ENCODE results near the gene CFAP100. TPM values are rescaled to one million over a fixed set of nuclear protein-coding genes. Genes with fewer than 3 reads are reported as not detected.

Gene CFAP100
- total and polyA plus RNA-seq, 9 of the 15 experiments (the other 6 are each of a cell fraction or from before 2014, with no cell fraction given), result not detected

- peak; percentile 59; the same call in 1 of the 2 replicates for TF ChIP-seq ZNF592 (IDR thresholded peaks at IDR 0.05)
- TF ChIP-seq ZNF79 (CRISPR knock-in tag; IDR thresholded peaks at IDR 0.05; ENCODE audit: low read depth), result no peak
- no peak for TF ChIP-seq PRPF4 (IDR thresholded peaks at IDR 0.05; ENCODE audit: insufficient read depth, low read depth, low read length, poor library complexity, severe bottlenecking)
- peak; percentile 75 for TF ChIP-seq SMARCE1 (IDR thresholded peaks at IDR 0.05)
- TF ChIP-seq OTX1 (CRISPR knock-in tag; IDR thresholded peaks at IDR 0.05), result no peak
- no peak for TF ChIP-seq THRAP3 (IDR thresholded peaks at IDR 0.05; ENCODE audit: borderline replicate concordance)
- TF ChIP-seq EP300 (IDR thresholded peaks at IDR 0.05; ENCODE audit: low read length), result peak; percentile 44
- TF ChIP-seq TCF3 (CRISPR knock-in tag; IDR thresholded peaks at IDR 0.05), result no peak
- TF ChIP-seq CREM (IDR thresholded peaks at IDR 0.05; ENCODE audit: low read depth), result peak; percentile 17; the same call in 1 of the 2 replicates
- no peak for TF ChIP-seq ESRRA (IDR thresholded peaks at IDR 0.05; ENCODE audit: borderline replicate concordance, low read depth)
- no peak for TF ChIP-seq HINFP (tag; conservative IDR thresholded peaks at IDR 0.05; ENCODE audit: low read depth)
- TF ChIP-seq ZFP91 (CRISPR knock-in tag; IDR thresholded peaks at IDR 0.05), result no peak
- no peak for TF ChIP-seq ID3 (CRISPR knock-in tag; IDR thresholded peaks at IDR 0.05)
- TF ChIP-seq ID3 (tag; IDR thresholded peaks at IDR 0.05), result no peak
- no peak for TF ChIP-seq BRCA1 (IDR thresholded peaks at IDR 0.05)
- no peak for TF ChIP-seq BRCA1 (CRISPR knock-in tag; IDR thresholded peaks at IDR 0.05)
- TF ChIP-seq CBFA2T2 (conservative IDR thresholded peaks at IDR 0.05), result no peak
- no peak for TF ChIP-seq SRSF3 (IDR thresholded peaks at IDR 0.05; ENCODE audit: insufficient read depth, low read length)
- TF ChIP-seq MLLT1 (IDR thresholded peaks at IDR 0.05), result no peak
- no peak for TF ChIP-seq ZNF644 (tag; IDR thresholded peaks at IDR 0.05; ENCODE audit: low read depth)
These were observed 77.7 kb downstream of the CFAP100 start (continued) for GRCh38 chr3:126472277-126473006.

Measured in K562 (cell line).